ENCODE measurements around the gene FOXD2. TPM values are rescaled to one million over a fixed set of nuclear protein-coding genes. Genes with fewer than 3 reads are reported as not detected.
"Not testable (repeated sequence)": the region's sequence is repeated elsewhere in the genome, so short reads cannot be mapped to it uniquely, and the experiment has no call there.

FOXD2 gene
- total RNA-seq, 1 donor from 2014 or later, result 4.9 TPM

DNA sequence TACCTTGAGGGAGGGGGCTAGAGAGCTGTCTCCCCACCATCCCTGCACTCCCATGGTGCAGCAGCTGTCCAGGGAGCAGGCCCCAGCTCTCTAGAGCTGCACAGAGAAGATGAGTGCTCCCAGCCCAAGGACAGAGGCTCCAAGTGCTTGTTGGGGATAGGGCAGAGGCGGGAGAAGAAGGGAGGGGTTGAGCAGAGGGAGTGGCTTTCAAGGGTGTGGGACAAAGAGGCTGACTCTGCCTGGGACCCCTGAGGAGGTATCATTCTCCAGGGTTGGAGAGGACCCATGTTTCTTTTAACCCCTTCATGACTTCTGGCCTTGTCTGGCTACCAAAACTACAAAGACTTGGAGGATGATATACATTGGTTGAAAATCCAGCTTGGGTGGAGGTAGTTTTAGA is 14.6 kb downstream of the FOXD2 start:
- no peak for DNase-seq (ENCODE audit: extremely low spot score, unreplicated experiment)
- H3K36me3 Mint-ChIP-seq, result no peaks in the 10 kb centered on the region
- H3K27me3 Mint-ChIP-seq, result peaks cover 8% of the 10 kb centered on the region
- no peak overlapping the region for H3K27ac Mint-ChIP-seq
- peaks cover 8% of the 10 kb centered on the region for H3K4me1 Mint-ChIP-seq (ENCODE audit: unreplicated experiment)
- H3K9me3 Mint-ChIP-seq, result no peaks in the 10 kb centered on the region
- TF ChIP-seq, protein P1, sequence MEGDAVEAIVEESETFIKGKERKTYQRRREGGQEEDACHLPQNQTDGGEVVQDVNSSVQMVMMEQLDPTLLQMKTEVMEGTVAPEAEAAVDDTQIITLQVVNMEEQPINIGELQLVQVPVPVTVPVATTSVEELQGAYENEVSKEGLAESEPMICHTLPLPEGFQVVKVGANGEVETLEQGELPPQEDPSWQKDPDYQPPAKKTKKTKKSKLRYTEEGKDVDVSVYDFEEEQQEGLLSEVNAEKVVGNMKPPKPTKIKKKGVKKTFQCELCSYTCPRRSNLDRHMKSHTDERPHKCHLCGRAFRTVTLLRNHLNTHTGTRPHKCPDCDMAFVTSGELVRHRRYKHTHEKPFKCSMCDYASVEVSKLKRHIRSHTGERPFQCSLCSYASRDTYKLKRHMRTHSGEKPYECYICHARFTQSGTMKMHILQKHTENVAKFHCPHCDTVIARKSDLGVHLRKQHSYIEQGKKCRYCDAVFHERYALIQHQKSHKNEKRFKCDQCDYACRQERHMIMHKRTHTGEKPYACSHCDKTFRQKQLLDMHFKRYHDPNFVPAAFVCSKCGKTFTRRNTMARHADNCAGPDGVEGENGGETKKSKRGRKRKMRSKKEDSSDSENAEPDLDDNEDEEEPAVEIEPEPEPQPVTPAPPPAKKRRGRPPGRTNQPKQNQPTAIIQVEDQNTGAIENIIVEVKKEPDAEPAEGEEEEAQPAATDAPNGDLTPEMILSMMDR (conservative IDR thresholded peaks at IDR 0.05), result no peak
- no peak overlapping the region for H3K4me3 Mint-ChIP-seq

DNA sequence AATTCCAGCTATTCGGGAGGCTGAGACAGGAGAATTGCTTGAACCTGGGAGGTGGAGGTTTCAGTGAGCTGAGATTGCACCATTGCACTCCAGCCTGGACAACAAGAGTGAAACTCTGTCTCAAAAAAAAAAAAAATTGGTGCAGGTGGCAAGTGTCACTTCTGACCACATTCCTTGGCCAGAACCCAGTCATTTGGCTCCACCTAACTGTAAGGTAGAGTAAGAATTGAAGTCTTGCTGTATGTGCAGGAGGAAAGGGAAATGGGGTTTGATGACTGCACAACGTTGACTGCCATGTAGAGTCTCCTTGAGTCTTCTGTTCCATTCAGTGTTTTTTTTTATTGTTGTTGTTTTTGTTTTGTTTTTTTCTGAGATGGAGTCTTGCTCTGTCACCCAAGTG is 16.1 kb downstream of the FOXD2 start:
- H3K4me3 Mint-ChIP-seq; DNase-seq (ENCODE audit: extremely low spot score, unreplicated experiment); H3K27ac Mint-ChIP-seq; H3K36me3 Mint-ChIP-seq; H3K9me3 Mint-ChIP-seq: not testable (repeated sequence)
- H3K27me3 Mint-ChIP-seq, result peaks cover 19% of the 10 kb centered on the region
- peaks cover 13% of the 10 kb centered on the region for H3K4me1 Mint-ChIP-seq (ENCODE audit: unreplicated experiment)

- peaks cover 24% of the 10 kb centered on the region for H3K4me1 Mint-ChIP-seq (ENCODE audit: unreplicated experiment)
- H3K27me3 Mint-ChIP-seq, result peaks cover 43% of the 10 kb centered on the region
Observed at GRCh38 chr1:47456250-47456649, 18.4 kb downstream of the FOXD2 start.

DNA sequence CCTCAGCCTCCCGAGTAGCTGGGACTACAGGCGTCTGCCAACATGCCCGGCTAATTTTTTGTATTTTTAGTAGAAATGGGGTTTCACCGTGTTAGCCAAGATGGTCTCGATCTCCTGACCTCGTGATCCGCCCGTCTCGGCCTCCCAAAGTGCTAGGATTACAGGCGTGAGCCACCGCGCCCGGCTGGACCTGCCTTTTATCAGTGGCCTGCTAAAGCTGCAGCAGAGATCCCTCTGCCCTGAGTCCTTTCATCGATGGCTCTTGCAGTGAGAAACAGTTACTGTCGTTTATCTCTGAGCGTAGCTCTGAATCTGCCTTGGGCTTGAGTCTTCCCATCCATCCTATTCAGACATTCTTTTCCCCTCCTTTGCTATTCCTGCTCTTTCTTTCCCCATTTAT is 19.7 kb downstream of the FOXD2 start:
- H3K27ac Mint-ChIP-seq; H3K9me3 Mint-ChIP-seq; H3K36me3 Mint-ChIP-seq; DNase-seq (ENCODE audit: extremely low spot score, unreplicated experiment); H3K4me3 Mint-ChIP-seq: not testable (repeated sequence)
- Mint-ChIP-seq H3K27me3 (peaks cover 56% of the 10 kb centered on the region), H3K4me1 (ENCODE audit: unreplicated experiment) (peaks cover 16% of the 10 kb centered on the region)

More at GRCh38 chr1:47456250-47456649, 18.4 kb downstream of the FOXD2 start:
- Mint-ChIP-seq H3K36me3 (no peaks in the 10 kb centered on the region), H3K4me3 (no peak overlapping the region), H3K9me3 (no peaks in the 10 kb centered on the region), H3K27ac (no peak overlapping the region)
- DNase-seq (ENCODE audit: extremely low spot score, unreplicated experiment), result no peak
- TF ChIP-seq, protein P1 (conservative IDR thresholded peaks at IDR 0.05), result no peak

DNA sequence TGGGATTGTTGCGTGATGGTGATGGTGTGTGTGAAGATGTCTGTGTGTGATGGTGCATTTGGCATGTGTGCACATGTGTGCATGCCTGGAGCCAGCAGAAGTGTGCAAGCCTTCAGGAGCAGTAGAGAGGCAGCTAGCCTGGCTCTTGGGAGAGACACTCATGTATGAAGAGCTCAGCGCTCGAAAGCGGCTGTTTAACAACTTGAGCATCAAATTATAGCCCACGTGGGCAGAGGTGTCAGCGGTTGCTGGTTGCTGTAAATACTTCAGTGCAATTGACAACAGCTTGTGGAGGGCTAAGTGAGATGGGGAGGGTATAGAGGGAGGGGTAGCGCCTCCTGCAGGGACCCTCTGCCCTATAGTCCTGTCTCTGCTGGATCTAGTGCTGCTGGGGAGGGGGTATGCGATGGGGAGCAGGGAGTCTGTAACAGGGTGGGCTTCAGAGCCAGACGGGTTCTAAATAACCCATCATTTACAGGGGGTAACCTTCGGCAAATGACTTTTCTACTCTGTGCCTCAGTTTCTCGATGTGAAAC is 21.5 kb downstream of the FOXD2 start:
- no peaks in the 10 kb centered on the region for H3K9me3 Mint-ChIP-seq
- no peaks in the 10 kb centered on the region for H3K36me3 Mint-ChIP-seq
- H3K4me3 Mint-ChIP-seq, result no peak overlapping the region
- TF ChIP-seq, protein P1 (conservative IDR thresholded peaks at IDR 0.05), result no peak
- peaks cover 16% of the 10 kb centered on the region for H3K4me1 Mint-ChIP-seq (ENCODE audit: unreplicated experiment)
- H3K27ac Mint-ChIP-seq, result no peak overlapping the region
- peaks cover 67% of the 10 kb centered on the region for H3K27me3 Mint-ChIP-seq
- no peak for DNase-seq (ENCODE audit: extremely low spot score, unreplicated experiment)

DNA sequence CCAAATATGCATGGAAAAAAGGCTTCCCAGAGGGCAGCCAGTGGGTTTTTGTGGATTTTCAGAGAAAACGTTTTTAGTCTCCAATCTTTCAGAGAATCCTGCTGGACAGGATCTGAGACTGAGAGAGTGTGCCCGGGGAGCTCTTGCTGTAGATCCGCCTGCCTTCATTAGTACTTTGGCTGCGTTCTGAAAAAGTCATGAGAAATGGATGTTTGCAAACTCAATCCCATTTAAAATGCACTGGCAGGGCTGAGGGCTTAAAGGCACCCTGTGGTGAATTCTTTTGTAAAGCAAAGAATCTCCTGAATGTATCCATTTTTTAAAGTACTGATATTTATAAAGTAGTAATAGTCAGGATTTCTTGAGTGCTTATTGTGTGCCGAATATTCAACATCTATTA is 22.2 kb downstream of the FOXD2 start:
- Mint-ChIP-seq H3K36me3 (no peaks in the 10 kb centered on the region), H3K4me1 (ENCODE audit: unreplicated experiment) (peaks cover 16% of the 10 kb centered on the region), H3K27me3 (peaks cover 63% of the 10 kb centered on the region), H3K27ac (no peak overlapping the region), H3K4me3 (no peak overlapping the region), H3K9me3 (no peaks in the 10 kb centered on the region)
- TF ChIP-seq, protein P1 (conservative IDR thresholded peaks at IDR 0.05), result no peak
- no peak for DNase-seq (ENCODE audit: extremely low spot score, unreplicated experiment)

- Mint-ChIP-seq H3K4me1 (ENCODE audit: unreplicated experiment) (peaks cover 16% of the 10 kb centered on the region), H3K9me3 (no peaks in the 10 kb centered on the region), H3K36me3 (no peaks in the 10 kb centered on the region), H3K4me3 (no peak overlapping the region), H3K27me3 (peaks cover 61% of the 10 kb centered on the region), H3K27ac (no peak overlapping the region)
- no peak for DNase-seq (ENCODE audit: extremely low spot score, unreplicated experiment)
- TF ChIP-seq, protein P1 (conservative IDR thresholded peaks at IDR 0.05), result no peak
Observed at GRCh38 chr1:47460456-47460855, 22.6 kb downstream of the FOXD2 start.
